Cardiac muscle cell (in vitro differentiated cells and primary cell): ENCODE measurements around the gene SLC25A38. TPM values are rescaled to one million over a fixed set of nuclear protein-coding genes. Genes with fewer than 3 reads are reported as not detected.

ENCODE experiments used
- DNase-seq, 2 donors: peaks; one replicate each; pipeline versions ENCODE4 v3.0.0 to v3.0.0-alpha.2; 2010 to 2017; ENCODE audit warnings: low read depth in 1 of 2, low spot score in 1 of 2
- H3K27ac ChIP-seq: fragments of 200-600 bp; sonication (generic); 2 replicates; pipeline ENCODE4 v1.5.1; 2016
- H3K27me3 ChIP-seq: fragments of 200-600 bp; sonication (generic); 2 replicates; pipeline ENCODE4 v1.6.0; 2016; ENCODE audit warnings: control low read depth
- H3K36me3 ChIP-seq: fragments of 200-600 bp; sonication (generic); 2 replicates; pipeline ENCODE4 v1.5.1; 2016; ENCODE audit warnings: control low read depth
- H3K4me1 ChIP-seq: fragments of 200-600 bp; sonication (generic); 2 replicates; pipeline ENCODE4 v1.8.1; 2017; ENCODE audit warnings: low read depth, mild to moderate bottlenecking, mixed run types
- H3K4me3 ChIP-seq: fragments of 200-600 bp; sonication (generic); 2 replicates; pipeline ENCODE4 v1.5.1; 2016; ENCODE audit warnings: mild to moderate bottlenecking
- H3K9me3 ChIP-seq: fragments of 200-600 bp; sonication (generic); 2 replicates; pipeline ENCODE4 v1.5.1; 2017; ENCODE audit warnings: low read depth, mild to moderate bottlenecking, control low read depth
- polyA plus RNA-seq: library from polyadenylated mRNA; unstranded; fragments of >200 nt; fragmentation: Nextera tagmentation; extraction: Ambion mirVana; gene quantifications from 2 replicates; pipeline ENCODE4 v1.2.1, GENCODE V29; 2016
- total RNA-seq: library from RNA; depleted of rRNA; stranded (reverse); fragments of >200 nt; gene quantifications from 2 replicates; pipeline ENCODE4 v1.2.3, GENCODE V29; 2016
- TF ChIP-seq, protein P1 (sequence below): IDR thresholded peaks from 2 replicates; pipeline ENCODE4 v1.5.1; 2012; ENCODE audit warnings: low read depth, mild to moderate bottlenecking, low read length

The SLC25A38 gene
- total and polyA plus RNA-seq, 2 experiments from 2014 or later, result 21.3 to 29.6 TPM

DNA sequence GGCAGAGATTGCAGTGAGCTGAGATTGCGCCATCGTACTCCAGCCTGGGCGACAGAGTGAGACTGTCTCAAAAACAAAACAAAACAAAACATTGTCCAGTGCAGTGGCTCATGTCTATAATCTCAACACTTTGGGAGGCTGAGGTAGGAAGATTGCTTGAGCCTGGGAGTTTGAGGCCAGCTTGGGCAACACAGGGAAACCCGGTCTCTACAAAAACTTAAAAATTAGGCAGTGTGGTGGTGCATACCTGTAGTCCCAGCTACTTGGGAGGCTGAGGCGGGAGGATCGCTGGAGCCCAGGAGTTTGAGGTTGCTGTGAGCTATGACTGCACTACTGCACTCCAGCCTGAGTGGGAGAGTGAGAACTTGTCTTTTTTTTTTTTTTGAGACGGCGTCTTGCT, 57.1 kb downstream of the SLC25A38 start:
- Histone ChIP-seq H3K4me3 (no peak overlapping the region), H3K4me1 (no peaks in the 10 kb centered on the region), H3K36me3 (no peaks in the 10 kb centered on the region), H3K27me3 (no peaks in the 10 kb centered on the region), H3K27ac (no peak overlapping the region), H3K9me3 (no peaks in the 10 kb centered on the region)
- DNase-seq, result no peak
- TF ChIP-seq, protein P1, sequence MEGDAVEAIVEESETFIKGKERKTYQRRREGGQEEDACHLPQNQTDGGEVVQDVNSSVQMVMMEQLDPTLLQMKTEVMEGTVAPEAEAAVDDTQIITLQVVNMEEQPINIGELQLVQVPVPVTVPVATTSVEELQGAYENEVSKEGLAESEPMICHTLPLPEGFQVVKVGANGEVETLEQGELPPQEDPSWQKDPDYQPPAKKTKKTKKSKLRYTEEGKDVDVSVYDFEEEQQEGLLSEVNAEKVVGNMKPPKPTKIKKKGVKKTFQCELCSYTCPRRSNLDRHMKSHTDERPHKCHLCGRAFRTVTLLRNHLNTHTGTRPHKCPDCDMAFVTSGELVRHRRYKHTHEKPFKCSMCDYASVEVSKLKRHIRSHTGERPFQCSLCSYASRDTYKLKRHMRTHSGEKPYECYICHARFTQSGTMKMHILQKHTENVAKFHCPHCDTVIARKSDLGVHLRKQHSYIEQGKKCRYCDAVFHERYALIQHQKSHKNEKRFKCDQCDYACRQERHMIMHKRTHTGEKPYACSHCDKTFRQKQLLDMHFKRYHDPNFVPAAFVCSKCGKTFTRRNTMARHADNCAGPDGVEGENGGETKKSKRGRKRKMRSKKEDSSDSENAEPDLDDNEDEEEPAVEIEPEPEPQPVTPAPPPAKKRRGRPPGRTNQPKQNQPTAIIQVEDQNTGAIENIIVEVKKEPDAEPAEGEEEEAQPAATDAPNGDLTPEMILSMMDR, result no peak

- Histone ChIP-seq H3K4me3 (no peak overlapping the region), H3K36me3 (no peaks in the 10 kb centered on the region), H3K9me3 (no peaks in the 10 kb centered on the region), H3K27ac (no peak overlapping the region), H3K27me3 (no peaks in the 10 kb centered on the region), H3K4me1 (no peaks in the 10 kb centered on the region)
- DNase-seq, result no peak
- TF ChIP-seq, protein P1, result peak; percentile 11
Observed at GRCh38 chr3:39443530-39443929, 60.4 kb downstream of the SLC25A38 start.

GRCh38 chr3:39445927-39446326, 62.8 kb downstream of the SLC25A38 start:
- H3K4me1 ChIP-seq, result no peaks in the 10 kb centered on the region
- H3K4me3 ChIP-seq, result no peak overlapping the region
- TF ChIP-seq, protein P1, result no peak
- no peaks in the 10 kb centered on the region for H3K36me3 ChIP-seq
- H3K27ac ChIP-seq, result no peak overlapping the region
- DNase-seq, result no peak
- H3K9me3 ChIP-seq, result no peaks in the 10 kb centered on the region
- no peaks in the 10 kb centered on the region for H3K27me3 ChIP-seq

DNA sequence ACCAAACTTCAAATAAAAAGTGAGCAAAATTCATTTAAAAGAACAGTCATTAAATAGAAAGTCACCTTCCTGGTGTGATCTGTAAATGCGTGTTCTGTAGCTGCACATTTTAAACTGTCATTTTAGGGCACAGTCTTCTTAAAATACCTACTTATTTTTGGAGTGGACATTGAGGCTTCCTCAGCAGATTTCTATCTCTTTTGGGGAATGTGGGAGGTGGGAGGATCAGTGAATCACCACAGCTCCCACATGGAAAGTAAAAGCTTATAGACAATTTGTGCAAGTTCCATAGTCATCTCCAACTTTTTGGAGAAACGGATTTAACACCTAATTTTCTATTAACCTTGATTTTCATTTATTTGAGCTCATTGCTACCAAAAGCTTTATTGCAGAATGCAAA, 63.3 kb downstream of the SLC25A38 start:
- H3K27me3 ChIP-seq, result no peaks in the 10 kb centered on the region
- no peak overlapping the region for H3K27ac ChIP-seq
- no peaks in the 10 kb centered on the region for H3K9me3 ChIP-seq
- no peak overlapping the region for H3K4me3 ChIP-seq
- H3K36me3 ChIP-seq, result no peaks in the 10 kb centered on the region
- TF ChIP-seq, protein P1, result no peak
- H3K4me1 ChIP-seq, result no peaks in the 10 kb centered on the region
- DNase-seq, result no peak

Other genes starting within 250 kb of the SLC25A38 start
- gene CSRNP1, start 229.8 kb upstream of the SLC25A38 start, total RNA-seq, result 11.0 and 13.6 TPM in 2 replicates
- gene CSRNP1, start 229.8 kb upstream of the SLC25A38 start, polyA plus RNA-seq, result 9.6 and 11.7 TPM in 2 replicates
- 195 and 315 TPM in 2 replicates for gene XIRP1, start 190.8 kb upstream of the SLC25A38 start, total RNA-seq
- 136 and 199 TPM in 2 replicates for gene XIRP1, start 190.8 kb upstream of the SLC25A38 start, polyA plus RNA-seq
- gene CX3CR1, start 103.3 kb upstream of the SLC25A38 start, total RNA-seq, result 0.48 and 0.56 TPM in 2 replicates
- 1.4 and 2.6 TPM in 2 replicates for gene CX3CR1, start 103.3 kb upstream of the SLC25A38 start, polyA plus RNA-seq
- gene CCR8, start 53.7 kb upstream of the SLC25A38 start, total RNA-seq, result not detected in 2 replicates
- not detected in 2 replicates for gene CCR8, start 53.7 kb upstream of the SLC25A38 start, polyA plus RNA-seq
- gene RPSA, start 23.4 kb downstream of the SLC25A38 start, total RNA-seq, result 1,073 and 1,090 TPM in 2 replicates
- gene RPSA, start 23.4 kb downstream of the SLC25A38 start, polyA plus RNA-seq, result 329 and 344 TPM in 2 replicates
- not detected in 2 replicates for gene MOBP, start 84.3 kb downstream of the SLC25A38 start, total RNA-seq
- gene MOBP, start 84.3 kb downstream of the SLC25A38 start, polyA plus RNA-seq, result not detected in 2 replicates